Left ventricle myocardium inferior (tissue), 1 donor: ENCODE data around the gene ADCY5. TPM values are rescaled to one million over a fixed set of nuclear protein-coding genes. Genes with fewer than 3 reads are reported as not detected.

Source experiments
- DNase-seq: peaks from one replicate; pipeline ENCODE4 v3.0.0-alpha.2; 2020
- H3K27ac ChIP-seq: fragments of 200-600 bp; replicated peaks from 2 replicates; pipeline ENCODE4 v1.8.0; 2021
- H3K27me3 ChIP-seq: fragments of 200-600 bp; 2 replicates; pipeline ENCODE4 v1.8.0; 2021; ENCODE audit warnings: low read depth
- H3K36me3 ChIP-seq: fragments of 200-600 bp; 2 replicates; pipeline ENCODE4 v1.8.0; 2021
- H3K4me1 ChIP-seq: fragments of 200-600 bp; 2 replicates; pipeline ENCODE4 v1.8.0; 2021
- H3K4me3 ChIP-seq: fragments of 200-600 bp; 2 replicates; pipeline ENCODE4 v1.8.0; 2021; ENCODE audit warnings: mild to moderate bottlenecking, moderate library complexity
- H3K9me3 ChIP-seq: fragments of 200-600 bp; replicated peaks from 2 replicates; pipeline ENCODE4 v1.8.0; 2021
- CTCF ChIP-seq: fragments of 200-600 bp; IDR thresholded peaks from 2 replicates; pipeline ENCODE4 v1.8.0; 2021; ENCODE audit warnings: antibody characterized with exemption, mild to moderate bottlenecking, borderline replicate concordance
- intact Hi-C: fragments of 100-400 bp; cut with micrococcal nuclease; formaldehyde crosslinking; loops from one replicate; pipeline ENCODE4 v1.11.0; 2022
- total RNA-seq: library from RNA; stranded (reverse); fragmentation: NEBNext Ultra II Directional; extraction: Animal tissue kit (Norgen Biotek cat#: 25700); gene quantifications from one replicate; pipeline ENCODE4 v1.2.1, GENCODE V29; 2021
- donor health status: DM: no; HTN: yes; CAD: no; lungs with severe emphysema.

ADCY5 gene
- total RNA-seq, 1 donor from 2014 or later: 249 TPM

- peak overlapping the region; percentile 38 for H3K27ac ChIP-seq
These were observed 37.6 kb upstream of the ADCY5 start for GRCh38 chr3:123486460-123486859.

GRCh38 chr3:123485551-123485950, 36.7 kb upstream of the ADCY5 start:
- H3K27ac ChIP-seq: no peak overlapping the region
- intact Hi-C loops: no loop called here
- H3K4me1 ChIP-seq: peaks cover 31% of the 10 kb centered on the region
- no peaks in the 10 kb centered on the region for H3K9me3 ChIP-seq
- no peak for TF ChIP-seq CTCF
- H3K27me3 ChIP-seq: no peaks in the 10 kb centered on the region
- no peak overlapping the region for H3K4me3 ChIP-seq
- DNase-seq: no peak
- H3K36me3 ChIP-seq: no peaks in the 10 kb centered on the region

More at GRCh38 chr3:123486460-123486859, 37.6 kb upstream of the ADCY5 start:
- Histone ChIP-seq H3K36me3 (no peaks in the 10 kb centered on the region), H3K9me3 (no peaks in the 10 kb centered on the region), H3K4me3 (no peak overlapping the region), H3K27me3 (no peaks in the 10 kb centered on the region), H3K4me1 (peaks cover 31% of the 10 kb centered on the region)
- DNase-seq: no peak
- TF ChIP-seq CTCF: no peak
- intact Hi-C loops: no loop called here

GRCh38 chr3:123483146-123483545, 34.3 kb upstream of the ADCY5 start:
- intact Hi-C loops: no loop called here
- no peak for DNase-seq
- TF ChIP-seq CTCF: no peak
- Histone ChIP-seq H3K36me3 (no peaks in the 10 kb centered on the region), H3K27me3 (no peaks in the 10 kb centered on the region), H3K4me3 (no peak overlapping the region), H3K9me3 (no peaks in the 10 kb centered on the region), H3K27ac (no peak overlapping the region), H3K4me1 (peaks cover 16% of the 10 kb centered on the region)

GRCh38 chr3:123481722-123482457, 33.0 kb upstream of the ADCY5 start:
- no peaks in the 10 kb centered on the region for H3K27me3 ChIP-seq
- H3K9me3 ChIP-seq: no peaks in the 10 kb centered on the region
- no peaks in the 10 kb centered on the region for H3K36me3 ChIP-seq
- DNase-seq: no peak
- peaks cover 6% of the 10 kb centered on the region for H3K4me1 ChIP-seq
- no peak overlapping the region for H3K4me3 ChIP-seq
- intact Hi-C loops: no loop called here
- no peak for TF ChIP-seq CTCF
- H3K27ac ChIP-seq: no peak overlapping the region

GRCh38 chr3:123481071-123481470, 32.2 kb upstream of the ADCY5 start:
- peaks cover 3% of the 10 kb centered on the region for H3K27me3 ChIP-seq
- H3K27ac ChIP-seq: no peak overlapping the region
- no peak for TF ChIP-seq CTCF
- peaks cover 4% of the 10 kb centered on the region for H3K4me1 ChIP-seq
- no peaks in the 10 kb centered on the region for H3K36me3 ChIP-seq
- no peaks in the 10 kb centered on the region for H3K9me3 ChIP-seq
- intact Hi-C loops: no loop called here
- no peak overlapping the region for H3K4me3 ChIP-seq
- no peak for DNase-seq
